ENCODE results near the gene CA6. TPM values are rescaled to one million over a fixed set of nuclear protein-coding genes. Genes with fewer than 3 reads are reported as not detected.
A peak's percentile ranks its signal among the peaks of the same experiment; 100 is the strongest.

The CA6 gene
- total RNA-seq, 1 donor from 2014 or later: not detected

- no peak overlapping the region for H3K4me3 Mint-ChIP-seq
- peaks cover 26% of the 10 kb centered on the region for H3F3A ChIP-seq (ENCODE audit: low read depth)
- no peak for DNase-seq (ENCODE audit: low spot score)
- H3K9me3 ChIP-seq (ENCODE audit: low read depth): no peaks in the 10 kb centered on the region
- H3K4me3 ChIP-seq: no peak overlapping the region
- H3K36me3 Mint-ChIP-seq: no peaks in the 10 kb centered on the region
- no peaks in the 10 kb centered on the region for H4K20me1 ChIP-seq (ENCODE audit: low read depth)
- no peak overlapping the region for H3K4me2 ChIP-seq
- TF ChIP-seq EZH2 (IDR thresholded peaks at IDR 0.05): no peak
- H3K9ac ChIP-seq: no peak overlapping the region
- peaks cover 31% of the 10 kb centered on the region for H3K4me1 Mint-ChIP-seq
- peaks cover 8% of the 10 kb centered on the region for H3K9me3 Mint-ChIP-seq
- H3K79me2 ChIP-seq (ENCODE audit: low read depth): no peaks in the 10 kb centered on the region
- H3K27me3 ChIP-seq: no peaks in the 10 kb centered on the region
- H3K27ac ChIP-seq: no peak overlapping the region
- no peaks in the 10 kb centered on the region for H3K36me3 ChIP-seq
- H3K4me1 ChIP-seq: peaks cover 18% of the 10 kb centered on the region
- H3K27me3 Mint-ChIP-seq (ENCODE audit: insufficient read depth, low read depth): peaks cover 8% of the 10 kb centered on the region
- peak overlapping the region; percentile 22 for H3K27ac Mint-ChIP-seq
- H2AFZ ChIP-seq (replicated peaks): no peak overlapping the region
Measured at GRCh38 chr1:8939362-8939995, 6.2 kb upstream of the CA6 start.

DNA sequence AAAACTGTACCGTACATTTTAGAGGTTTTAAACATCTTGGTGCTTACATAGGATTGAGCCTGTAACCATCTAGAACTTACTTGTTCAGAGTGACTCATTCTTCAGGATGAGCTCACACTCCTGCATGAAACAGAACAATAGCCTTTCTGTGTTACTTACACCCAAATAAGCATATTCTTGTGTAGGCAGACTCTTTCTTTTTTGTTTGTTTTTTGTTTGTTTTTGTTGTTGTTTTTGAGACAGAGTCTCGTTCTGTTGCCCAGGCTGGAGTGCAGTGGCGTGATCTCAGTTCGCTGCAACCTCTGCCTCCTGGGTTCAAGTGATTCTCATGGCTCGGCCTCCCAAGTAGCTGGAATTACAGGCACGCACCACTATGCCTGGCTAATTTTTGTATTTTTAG lies 3.8 kb upstream of the CA6 start:
- H2AFZ ChIP-seq (replicated peaks): no peak overlapping the region
- no peaks in the 10 kb centered on the region for H3K36me3 ChIP-seq
- Mint-ChIP-seq H3K27ac (no peak overlapping the region), H3K4me3 (no peak overlapping the region), H3K4me1 (peaks cover 46% of the 10 kb centered on the region), H3K27me3 (ENCODE audit: insufficient read depth, low read depth) (peaks cover 19% of the 10 kb centered on the region), H3K9me3 (peaks cover 8% of the 10 kb centered on the region), H3K36me3 (no peaks in the 10 kb centered on the region)
- no peaks in the 10 kb centered on the region for H3K9me3 ChIP-seq (ENCODE audit: low read depth)
- TF ChIP-seq EZH2phosphoT487 (IDR thresholded peaks at IDR 0.05) (no peak), EZH2 (IDR thresholded peaks at IDR 0.05) (no peak), CTCF (IDR thresholded peaks at IDR 0.05) (no peak)
- no peak overlapping the region for H3K27ac ChIP-seq
- H4K20me1 ChIP-seq (ENCODE audit: low read depth): no peaks in the 10 kb centered on the region
- H3F3A ChIP-seq (ENCODE audit: low read depth): peaks cover 29% of the 10 kb centered on the region
- no peak for DNase-seq (ENCODE audit: low spot score)
- H3K79me2 ChIP-seq (ENCODE audit: low read depth): no peaks in the 10 kb centered on the region
- H3K9ac ChIP-seq: no peak overlapping the region
- H3K4me3 ChIP-seq: no peak overlapping the region
- no peak overlapping the region for H3K4me2 ChIP-seq
- H3K27me3 ChIP-seq: no peaks in the 10 kb centered on the region
- H3K4me1 ChIP-seq: peaks cover 26% of the 10 kb centered on the region

GRCh38 chr1:8943498-8944405 lies 1.9 kb upstream of the CA6 start:
- H3K27me3 Mint-ChIP-seq (ENCODE audit: insufficient read depth, low read depth): peaks cover 22% of the 10 kb centered on the region
- Histone ChIP-seq H3F3A (ENCODE audit: low read depth) (peaks cover 29% of the 10 kb centered on the region), H3K27ac (peak overlapping the region; percentile 49), H3K9ac (no peak overlapping the region), H3K79me2 (ENCODE audit: low read depth) (no peaks in the 10 kb centered on the region), H3K4me2 (peak overlapping the region; percentile 59), H3K4me1 (peaks cover 26% of the 10 kb centered on the region), H3K4me3 (no peak overlapping the region), H3K36me3 (no peaks in the 10 kb centered on the region), H3K27me3 (no peaks in the 10 kb centered on the region), H3K9me3 (ENCODE audit: low read depth) (no peaks in the 10 kb centered on the region), H4K20me1 (ENCODE audit: low read depth) (no peaks in the 10 kb centered on the region), H2AFZ (replicated peaks) (peak overlapping the region; percentile 99)
- DNase-seq (ENCODE audit: low spot score): peak; percentile 69
- peaks cover 47% of the 10 kb centered on the region for H3K4me1 Mint-ChIP-seq
- H3K4me3 Mint-ChIP-seq: peak overlapping the region; percentile 25
- H3K36me3 Mint-ChIP-seq: no peaks in the 10 kb centered on the region
- TF ChIP-seq EZH2phosphoT487 (IDR thresholded peaks at IDR 0.05) (no peak), CTCF (IDR thresholded peaks at IDR 0.05) (no peak), EZH2 (IDR thresholded peaks at IDR 0.05) (no peak)
- H3K27ac Mint-ChIP-seq: peak overlapping the region; percentile 96
- H3K9me3 Mint-ChIP-seq: peaks cover 8% of the 10 kb centered on the region
